ENCODE results near the gene GRIN2C. TPM values are rescaled to one million over a fixed set of nuclear protein-coding genes. Genes with fewer than 3 reads are reported as not detected.
A peak's percentile ranks its signal among the peaks of the same experiment; 100 is the strongest.

The GRIN2C gene
- total RNA-seq, 2 experiments from 2014 or later = 0.18 to 0.21 TPM

GRCh38 chr17:74852237-74853047 is 7.2 kb downstream of the GRIN2C start:
- Mint-ChIP-seq H3K27ac (no peak overlapping the region), H3K4me3 (peak overlapping the region; percentile 51), H3K27me3 (ENCODE audit: low read depth) (peaks cover 48% of the 10 kb centered on the region), H3K9me3 (ENCODE audit: insufficient read depth) (no peaks in the 10 kb centered on the region), H3K4me1 (ENCODE audit: low read depth) (peaks cover 8% of the 10 kb centered on the region), H3K36me3 (ENCODE audit: low read depth) (no peaks in the 10 kb centered on the region)
- ChIA-PET CTCF (interaction anchor here (0.8 to 2.1 kb wide), 3 partner anchors 9 to 61 kb away, joined by 4 to 8 read pairs (median 6); no protein-coding TSS in a partner anchor), POLR2A (interaction anchor here (1.1 kb wide), 1 partner anchor 24 kb away, joined by 3 read pairs; no protein-coding TSS in a partner anchor)
- DNase-seq (peak; percentile 65), ATAC-seq (peak; percentile 80)

DNA sequence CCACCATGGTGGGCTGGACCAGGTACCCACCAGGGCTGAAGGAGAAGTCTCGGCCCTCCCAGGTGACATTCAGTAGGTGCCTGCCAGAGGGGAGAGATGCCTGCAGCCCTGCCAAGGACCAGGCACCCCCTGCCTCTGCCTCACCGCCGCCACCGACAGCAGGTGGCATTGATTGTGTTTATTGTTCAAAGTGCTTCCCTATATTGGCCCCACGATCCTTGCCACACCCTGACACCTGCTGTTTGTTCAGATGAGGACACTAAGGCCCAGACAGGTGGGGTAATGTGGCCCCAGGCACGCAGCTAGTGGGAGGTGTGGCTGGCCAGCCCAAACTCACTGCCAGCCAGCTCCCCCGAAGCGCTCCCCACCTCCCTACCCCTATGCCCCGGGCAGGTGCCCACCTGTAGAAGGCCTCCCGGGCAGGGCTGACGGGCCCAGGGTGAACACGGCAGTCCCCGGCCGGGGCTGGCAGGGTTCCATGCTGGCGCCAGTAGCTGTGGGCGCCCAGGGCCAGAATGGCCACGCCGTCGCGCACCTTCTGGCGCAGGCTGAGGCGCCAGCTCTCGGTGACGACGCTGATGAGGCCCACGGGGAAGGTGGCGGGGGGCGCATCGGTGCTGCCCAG is 8.0 kb downstream of the GRIN2C start:
- Mint-ChIP-seq H3K9me3 (ENCODE audit: insufficient read depth) (no peaks in the 10 kb centered on the region), H3K36me3 (ENCODE audit: low read depth) (no peaks in the 10 kb centered on the region), H3K4me3 (no peak overlapping the region), H3K27me3 (ENCODE audit: low read depth) (peaks cover 41% of the 10 kb centered on the region), H3K27ac (no peak overlapping the region), H3K4me1 (ENCODE audit: low read depth) (peaks cover 8% of the 10 kb centered on the region)
- ChIA-PET CTCF (interaction anchor here (0.8 to 2.1 kb wide), 3 partner anchors 10 to 61 kb away, joined by 4 to 8 read pairs (median 6); no protein-coding TSS in a partner anchor), POLR2A (interaction anchor here (1.1 kb wide), 1 partner anchor 24 kb away, joined by 3 read pairs; no protein-coding TSS in a partner anchor)
- DNase-seq (no peak), ATAC-seq (no peak)

DNA sequence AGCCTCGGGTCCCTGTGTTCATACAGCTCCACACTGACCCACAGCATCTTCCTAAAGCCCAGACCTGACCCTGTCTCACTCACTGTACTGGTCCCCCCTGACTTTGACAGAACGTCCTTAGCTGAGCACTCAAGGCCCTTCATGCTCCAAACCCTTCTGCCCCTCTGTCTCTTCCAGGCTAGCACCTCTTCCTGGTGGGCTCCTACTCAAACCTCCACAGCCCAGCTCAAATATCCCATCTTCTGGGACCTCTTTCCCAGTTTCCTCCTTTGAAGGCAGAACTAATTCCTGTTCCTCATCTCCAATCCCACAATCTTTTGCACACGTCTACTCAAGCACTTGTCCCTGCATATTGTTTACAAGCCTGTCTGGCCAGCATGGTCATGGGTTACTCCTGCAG is 8.8 kb downstream of the GRIN2C start:
- Mint-ChIP-seq H3K9me3 (ENCODE audit: insufficient read depth) (no peaks in the 10 kb centered on the region), H3K27ac (no peak overlapping the region), H3K4me1 (ENCODE audit: low read depth) (peaks cover 8% of the 10 kb centered on the region), H3K27me3 (ENCODE audit: low read depth) (peaks cover 35% of the 10 kb centered on the region), H3K36me3 (ENCODE audit: low read depth) (no peaks in the 10 kb centered on the region), H3K4me3 (no peak overlapping the region)
- ATAC-seq = no peak
- POLR2A ChIA-PET = no interaction called here
- no peak for DNase-seq
- CTCF ChIA-PET = interaction anchor here (2.1 kb wide), 1 partner anchor 11 kb away, joined by 8 read pairs; no protein-coding TSS in a partner anchor

- ChIA-PET POLR2A (no interaction called here), CTCF (interaction anchor here (2.6 kb wide), 1 partner anchor 12 kb away, joined by 8 read pairs; no protein-coding TSS in a partner anchor)
- ATAC-seq = no peak
- Mint-ChIP-seq H3K27ac (no peak overlapping the region), H3K36me3 (ENCODE audit: low read depth) (no peaks in the 10 kb centered on the region), H3K9me3 (ENCODE audit: insufficient read depth) (no peaks in the 10 kb centered on the region), H3K4me1 (ENCODE audit: low read depth) (peaks cover 8% of the 10 kb centered on the region), H3K4me3 (no peak overlapping the region), H3K27me3 (ENCODE audit: low read depth) (peaks cover 29% of the 10 kb centered on the region)
- no peak for DNase-seq
Measured at GRCh38 chr17:74850310-74850709, 9.4 kb downstream of the GRIN2C start.

GRCh38 chr17:74848656-74849399 is 10.9 kb downstream of the GRIN2C start:
- no peak overlapping the region for H3K4me3 Mint-ChIP-seq
- DNase-seq (no peak), ATAC-seq (no peak)
- ChIA-PET POLR2A (interaction anchor here (0.6 kb wide), 1 partner anchor 358 kb away, joined by 3 read pairs; no protein-coding TSS in a partner anchor), CTCF (interaction anchor here (1.1 to 2.6 kb wide), 2 partner anchors 13 to 192 kb away, joined by 3 to 8 read pairs; no protein-coding TSS in a partner anchor)
- peaks cover 16% of the 10 kb centered on the region for H3K27me3 Mint-ChIP-seq (ENCODE audit: low read depth)
- H3K36me3 Mint-ChIP-seq (ENCODE audit: low read depth) = no peaks in the 10 kb centered on the region
- H3K27ac Mint-ChIP-seq = no peak overlapping the region
- H3K9me3 Mint-ChIP-seq (ENCODE audit: insufficient read depth) = no peaks in the 10 kb centered on the region
- H3K4me1 Mint-ChIP-seq (ENCODE audit: low read depth) = peaks cover 8% of the 10 kb centered on the region

DNA sequence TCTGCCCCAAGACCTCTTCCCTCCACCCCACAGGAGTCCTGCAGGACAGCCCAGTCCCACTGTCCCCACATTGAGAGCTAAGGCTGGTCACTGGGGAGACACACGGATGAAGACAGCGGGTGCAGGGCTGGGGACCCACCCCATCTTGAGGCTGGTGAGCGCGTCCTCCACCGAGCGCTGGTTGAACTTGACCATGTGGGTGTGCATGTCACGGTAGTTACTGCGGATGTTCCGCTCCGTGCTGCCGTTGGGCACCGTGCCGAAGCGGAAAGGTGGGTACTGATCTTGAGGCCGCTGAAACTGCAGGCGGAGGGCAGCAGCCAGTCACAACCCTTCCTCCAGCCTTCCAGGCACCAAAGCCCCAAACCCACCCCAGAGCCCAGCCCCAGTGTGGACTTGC is 13.1 kb downstream of the GRIN2C start:
- ATAC-seq (no peak), DNase-seq (no peak)
- H3K9me3 Mint-ChIP-seq (ENCODE audit: insufficient read depth) = no peaks in the 10 kb centered on the region
- no peak overlapping the region for H3K4me3 Mint-ChIP-seq
- no peaks in the 10 kb centered on the region for H3K36me3 Mint-ChIP-seq (ENCODE audit: low read depth)
- peaks cover 5% of the 10 kb centered on the region for H3K4me1 Mint-ChIP-seq (ENCODE audit: low read depth)
- peak overlapping the region; percentile 25 for H3K27ac Mint-ChIP-seq
- ChIA-PET POLR2A (no interaction called here), CTCF (interaction anchor here (1.2 to 1.4 kb wide), 3 partner anchors 8 to 55 kb away, joined by 3 to 5 read pairs (median 3); no protein-coding TSS in a partner anchor)
- H3K27me3 Mint-ChIP-seq (ENCODE audit: low read depth) = peaks cover 5% of the 10 kb centered on the region

- Mint-ChIP-seq H3K9me3 (ENCODE audit: insufficient read depth) (no peaks in the 10 kb centered on the region), H3K27me3 (ENCODE audit: low read depth) (no peaks in the 10 kb centered on the region), H3K4me1 (ENCODE audit: low read depth) (peaks cover 20% of the 10 kb centered on the region), H3K4me3 (no peak overlapping the region), H3K27ac (no peak overlapping the region), H3K36me3 (ENCODE audit: low read depth) (no peaks in the 10 kb centered on the region)
- no peak for ATAC-seq
- ChIA-PET CTCF (interaction anchor here (1.0 to 1.8 kb wide), 9 partner anchors 12 to 117 kb away, joined by 3 to 8 read pairs (median 5); partner anchors contain the start of genes FDXR and GRIN2C), POLR2A (no interaction called here)
- DNase-seq = no peak
Measured at GRCh38 chr17:74843352-74843627, 16.4 kb downstream of the GRIN2C start.

- ChIA-PET POLR2A (no interaction called here), CTCF (interaction anchor here (1.0 to 1.8 kb wide), 8 partner anchors 16 to 118 kb away, joined by 3 to 8 read pairs (median 5); partner anchors contain the start of genes FDXR and GRIN2C)
- peaks cover 20% of the 10 kb centered on the region for H3K4me1 Mint-ChIP-seq (ENCODE audit: low read depth)
- H3K36me3 Mint-ChIP-seq (ENCODE audit: low read depth) = no peaks in the 10 kb centered on the region
- DNase-seq = no peak
- ATAC-seq = peak; percentile 54
- H3K27ac Mint-ChIP-seq = no peak overlapping the region
- H3K4me3 Mint-ChIP-seq = no peak overlapping the region
- H3K27me3 Mint-ChIP-seq (ENCODE audit: low read depth) = no peaks in the 10 kb centered on the region
- no peaks in the 10 kb centered on the region for H3K9me3 Mint-ChIP-seq (ENCODE audit: insufficient read depth)
Measured at GRCh38 chr17:74842599-74843351, 16.9 kb downstream of the GRIN2C start.

DNA sequence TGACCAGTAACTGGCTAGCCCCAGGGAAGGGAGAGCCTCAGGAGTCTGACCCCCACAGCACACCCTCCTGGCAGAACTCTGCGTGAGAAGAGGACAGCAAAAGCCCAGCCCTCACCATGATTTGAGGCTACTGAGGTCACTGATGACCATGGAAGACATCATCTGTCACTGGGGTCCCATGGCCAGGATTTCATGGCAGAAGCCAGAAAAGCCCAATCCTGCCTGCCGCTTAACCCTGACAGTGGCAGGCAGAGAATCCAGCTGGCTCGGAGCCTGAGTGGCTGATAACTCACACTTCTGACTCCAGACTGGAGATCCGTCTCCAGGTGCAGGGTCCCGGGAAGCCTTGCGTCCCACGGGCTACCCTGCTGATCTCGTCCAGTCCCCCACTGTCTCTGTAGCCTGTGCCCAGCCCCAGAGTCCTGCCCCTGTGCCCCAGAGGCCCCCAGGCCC is 17.5 kb downstream of the GRIN2C start:
- DNase-seq = no peak
- Mint-ChIP-seq H3K4me1 (ENCODE audit: low read depth) (peaks cover 20% of the 10 kb centered on the region), H3K9me3 (ENCODE audit: insufficient read depth) (no peaks in the 10 kb centered on the region), H3K27me3 (ENCODE audit: low read depth) (no peaks in the 10 kb centered on the region), H3K4me3 (no peak overlapping the region), H3K36me3 (ENCODE audit: low read depth) (no peaks in the 10 kb centered on the region), H3K27ac (no peak overlapping the region)
- ChIA-PET CTCF (interaction anchor here (1.1 to 1.3 kb wide), 2 partner anchors 16 to 118 kb away, joined by 3 to 5 read pairs; no protein-coding TSS in a partner anchor), POLR2A (no interaction called here)
- no peak for ATAC-seq

DNA sequence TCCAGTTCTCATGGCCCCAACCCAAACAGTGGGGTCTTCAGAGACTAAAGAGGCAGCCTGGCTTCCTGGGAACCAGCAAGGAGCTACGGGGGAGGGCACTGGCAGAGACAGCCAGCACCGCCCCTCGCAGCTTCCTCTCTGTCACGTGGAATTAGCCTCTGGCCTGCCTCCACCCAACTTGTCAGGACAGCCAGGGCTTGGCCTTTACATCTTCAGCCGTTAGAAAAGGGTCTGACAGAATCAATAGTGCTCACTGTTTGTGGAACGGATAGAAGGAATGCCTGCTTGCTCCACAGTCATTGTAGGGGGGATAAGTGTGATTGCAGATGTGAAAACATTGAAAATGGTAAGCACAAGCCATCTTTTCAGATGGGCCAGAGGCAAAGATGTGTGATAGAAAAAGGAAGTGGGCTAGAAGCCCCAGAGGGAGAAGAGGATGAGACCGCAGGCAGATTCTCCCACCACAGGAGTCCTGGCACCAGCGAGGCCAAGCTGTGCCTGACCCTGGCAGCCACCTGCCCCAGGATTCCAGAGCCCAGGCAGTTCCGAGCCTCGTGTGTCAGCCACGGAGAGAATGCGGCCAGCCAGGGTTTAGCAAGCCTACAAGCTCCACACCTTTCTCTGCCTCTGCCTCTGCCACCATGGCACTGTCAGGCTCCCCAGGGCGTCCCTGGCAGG is 18.6 kb downstream of the GRIN2C start:
- ChIA-PET CTCF (interaction anchor here (0.7 to 2.7 kb wide), 4 partner anchors 21 to 50 kb away, joined by 3 to 10 read pairs (median 4); no protein-coding TSS in a partner anchor), POLR2A (interaction anchor here (1.1 kb wide), 1 partner anchor 15 kb away, joined by 3 read pairs; no protein-coding TSS in a partner anchor)
- ATAC-seq (no peak), DNase-seq (no peak)
- H3K4me3 Mint-ChIP-seq = no peak overlapping the region
- H3K9me3 Mint-ChIP-seq (ENCODE audit: insufficient read depth) = no peaks in the 10 kb centered on the region
- no peaks in the 10 kb centered on the region for H3K36me3 Mint-ChIP-seq (ENCODE audit: low read depth)
- H3K27ac Mint-ChIP-seq = peak overlapping the region; percentile 10
- H3K4me1 Mint-ChIP-seq (ENCODE audit: low read depth) = peaks cover 20% of the 10 kb centered on the region
- H3K27me3 Mint-ChIP-seq (ENCODE audit: low read depth) = no peaks in the 10 kb centered on the region
